ENCODE measurements around the gene FIGNL2. TPM values are rescaled to one million over a fixed set of nuclear protein-coding genes. Genes with fewer than 3 reads are reported as not detected.

Gene FIGNL2
- total and polyA plus RNA-seq, 2 of the 13 experiments (the other 11 are each of a cell fraction or from before 2014, with no cell fraction given) = 0.82 to 1.00 TPM

DNA sequence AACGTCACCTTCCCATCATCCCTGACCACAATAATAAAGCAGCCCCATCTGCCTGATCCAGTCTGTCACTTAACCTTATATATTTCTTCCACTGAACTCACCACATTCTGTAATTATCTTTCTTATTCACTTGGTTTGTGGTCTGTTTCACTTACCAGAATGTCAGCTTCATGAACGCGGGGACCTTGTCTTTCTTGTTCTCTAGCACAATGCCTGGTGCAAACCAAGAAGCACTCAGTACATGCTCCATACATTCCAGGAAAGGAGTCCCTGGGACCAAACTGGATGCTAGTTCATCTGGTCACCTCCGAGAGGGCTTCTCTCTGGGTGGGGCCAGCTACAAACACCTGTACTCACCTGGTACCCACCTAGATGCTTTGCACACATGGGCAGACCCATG lies 22.0 kb upstream of the FIGNL2 start:
- WGBS (ENCODE audit: low lambda C conversion rate) = 15% methylated on average over 4 of the region's 4 CpGs
- H3K9me3 ChIP-seq (ENCODE audit: low read length) = no peaks in the 10 kb centered on the region
- peaks cover 41% of the 10 kb centered on the region for H3K4me1 ChIP-seq (ENCODE audit: insufficient read depth, low read length)
- H2AFZ ChIP-seq (ENCODE audit: low read length) = no peak overlapping the region
- no peaks in the 10 kb centered on the region for H3K36me3 ChIP-seq (replicated peaks in 1 of 2; ENCODE audit: control insufficient read depth in 1 of 2, insufficient read depth in 2 of 2, low read length in 2 of 2)
- in situ Hi-C loops (cut with HindIII; ENCODE audit: extremely low pct_ligation_motif_present, low pct_unique_long_range_greater_than_20kb) (no loop called here), intact Hi-C loops (cut with micrococcal nuclease; ENCODE audit: unreplicated experiment) (no loop called here)
- TF ChIP-seq ZNF503 (CRISPR knock-in tag; IDR thresholded peaks at IDR 0.05) = no peak
- no peak for TF ChIP-seq ZNF547 (CRISPR knock-in tag; IDR thresholded peaks at IDR 0.05)
- no peak for TF ChIP-seq HMG20B (CRISPR knock-in tag; conservative IDR thresholded peaks at IDR 0.05)
- TF ChIP-seq ZNF276 (CRISPR knock-in tag; IDR thresholded peaks at IDR 0.05; ENCODE audit: low read depth) = no peak
- TF ChIP-seq TERF1 (CRISPR knock-in tag; IDR thresholded peaks at IDR 0.05) = no peak
- no peak for TF ChIP-seq KDM2A (CRISPR knock-in tag; IDR thresholded peaks at IDR 0.05; ENCODE audit: borderline replicate concordance, low read depth)
- TF ChIP-seq TCF12 (IDR thresholded peaks at IDR 0.05) = no peak
- TF ChIP-seq TCF12 (CRISPR knock-in tag; IDR thresholded peaks at IDR 0.05) = no peak
- peaks cover 9 to 47% of the 10 kb centered on the region in 2 experiments; a peak in 4 of 5 replicates for H3K27me3 ChIP-seq (ENCODE audit: control insufficient read depth in 1 of 2, insufficient read depth in 2 of 2, low read length in 2 of 2)
- DNase-seq (ENCODE audit: low spot score) (no peak), FAIRE-seq (no peak), ATAC-seq (no peak)
- H4K20me1 ChIP-seq (ENCODE audit: insufficient read depth, low read length) = no peaks in the 10 kb centered on the region
- H3K4me3 ChIP-seq (replicated peaks in 1 of 3; ENCODE audit: insufficient read depth in 1 of 3, low read depth in 2 of 3, low read length in 3 of 3) = no peak overlapping the region
- CTCF ChIA-PET (ENCODE audit: low intra/inter-chr PET ratio, low total read pairs) = no interaction called here
- H3K4me2 ChIP-seq (ENCODE audit: low read depth, low read length) = no peak overlapping the region
- no peak overlapping the region for H3K9ac ChIP-seq (ENCODE audit: insufficient read depth, low read depth, low read length)
- POLR2A ChIA-PET = no interaction called here
- no peaks in the 10 kb centered on the region for H3K79me2 ChIP-seq (ENCODE audit: insufficient read depth, low read length)
- no peak overlapping the region for H3K27ac ChIP-seq (ENCODE audit: extremely low read length, insufficient read depth, low read length)
- BruUV-seq (replicated peaks) = no TSS peak

Measured in HepG2 (cell line).